Activated T-cell treated with anti-CD3 and anti-CD28 coated beads, Interleukin-2, amount 50 U/mL, for 24 hours (primary cell): ENCODE measurements around the gene BNC1.

Experiments
- DNase-seq: peaks from one replicate; pipeline ENCODE4 v3.0.0-alpha.2; 2020
- H3K27ac Mint-ChIP-seq: 2 replicates; pipeline ENCODE4 v1.8.0; 2020; ENCODE audit warnings: mild to moderate bottlenecking, mixed read lengths
- H3K27me3 Mint-ChIP-seq: 2 replicates; pipeline ENCODE4 v1.8.0; 2020; ENCODE audit warnings: mixed read lengths
- H3K36me3 Mint-ChIP-seq: 2 replicates; pipeline ENCODE4 v1.8.0; 2020; ENCODE audit warnings: low read depth, mixed read lengths
- H3K4me1 Mint-ChIP-seq: 2 replicates; pipeline ENCODE4 v1.8.0; 2020; ENCODE audit warnings: low read depth, mixed read lengths
- H3K4me3 Mint-ChIP-seq: 2 replicates; pipeline ENCODE4 v1.8.0; 2020; ENCODE audit warnings: mild to moderate bottlenecking, moderate library complexity, mixed read lengths
- H3K9me3 Mint-ChIP-seq: 2 replicates; pipeline ENCODE4 v1.8.0; 2020; ENCODE audit warnings: mixed read lengths

BNC1 gene, protein sequence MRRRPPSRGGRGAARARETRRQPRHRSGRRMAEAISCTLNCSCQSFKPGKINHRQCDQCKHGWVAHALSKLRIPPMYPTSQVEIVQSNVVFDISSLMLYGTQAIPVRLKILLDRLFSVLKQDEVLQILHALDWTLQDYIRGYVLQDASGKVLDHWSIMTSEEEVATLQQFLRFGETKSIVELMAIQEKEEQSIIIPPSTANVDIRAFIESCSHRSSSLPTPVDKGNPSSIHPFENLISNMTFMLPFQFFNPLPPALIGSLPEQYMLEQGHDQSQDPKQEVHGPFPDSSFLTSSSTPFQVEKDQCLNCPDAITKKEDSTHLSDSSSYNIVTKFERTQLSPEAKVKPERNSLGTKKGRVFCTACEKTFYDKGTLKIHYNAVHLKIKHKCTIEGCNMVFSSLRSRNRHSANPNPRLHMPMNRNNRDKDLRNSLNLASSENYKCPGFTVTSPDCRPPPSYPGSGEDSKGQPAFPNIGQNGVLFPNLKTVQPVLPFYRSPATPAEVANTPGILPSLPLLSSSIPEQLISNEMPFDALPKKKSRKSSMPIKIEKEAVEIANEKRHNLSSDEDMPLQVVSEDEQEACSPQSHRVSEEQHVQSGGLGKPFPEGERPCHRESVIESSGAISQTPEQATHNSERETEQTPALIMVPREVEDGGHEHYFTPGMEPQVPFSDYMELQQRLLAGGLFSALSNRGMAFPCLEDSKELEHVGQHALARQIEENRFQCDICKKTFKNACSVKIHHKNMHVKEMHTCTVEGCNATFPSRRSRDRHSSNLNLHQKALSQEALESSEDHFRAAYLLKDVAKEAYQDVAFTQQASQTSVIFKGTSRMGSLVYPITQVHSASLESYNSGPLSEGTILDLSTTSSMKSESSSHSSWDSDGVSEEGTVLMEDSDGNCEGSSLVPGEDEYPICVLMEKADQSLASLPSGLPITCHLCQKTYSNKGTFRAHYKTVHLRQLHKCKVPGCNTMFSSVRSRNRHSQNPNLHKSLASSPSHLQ

DNA sequence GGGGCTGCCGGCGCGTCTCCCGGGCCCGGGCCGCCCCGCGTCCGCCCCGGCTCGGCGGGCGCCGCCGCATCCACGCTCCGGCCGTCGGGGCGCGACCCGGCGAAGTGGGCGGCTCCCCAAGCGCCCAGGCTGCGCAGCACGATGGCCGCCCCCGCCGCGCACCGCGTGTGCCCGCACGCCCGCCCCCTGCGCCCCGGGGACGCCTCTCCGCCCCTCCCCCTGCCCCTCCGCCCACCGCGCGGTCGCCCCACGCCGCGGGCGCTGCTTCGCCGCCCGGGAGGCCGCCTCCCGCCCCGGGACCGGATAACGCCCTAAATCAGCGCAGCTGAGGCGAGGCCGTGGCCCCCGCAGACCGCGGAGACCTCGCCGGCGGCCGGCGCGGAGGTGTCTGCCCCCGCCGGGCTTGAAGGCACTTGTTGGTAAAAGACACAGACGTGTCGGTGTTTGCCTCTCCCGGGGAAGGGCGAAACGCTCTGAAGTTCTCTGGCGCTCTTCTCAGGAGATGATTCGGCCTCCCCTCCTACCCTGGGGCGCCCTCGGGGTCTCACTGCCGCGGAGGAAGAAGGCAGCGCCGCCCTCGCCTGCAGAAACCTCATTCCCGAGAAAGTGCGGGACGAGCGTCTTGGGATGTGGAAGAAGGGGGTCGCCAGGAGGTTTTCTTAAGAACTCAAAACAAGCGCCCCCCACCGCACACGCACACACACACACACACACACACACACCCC, at the start of gene BNC1:
TSS of gene BNC1 (minus strand) at position 106 of the 725 bp plus-strand sequence. CDS start at position 70, 36 bp downstream.
- no peak within 1 kb of the TSS for H3K27ac Mint-ChIP-seq

DNA sequence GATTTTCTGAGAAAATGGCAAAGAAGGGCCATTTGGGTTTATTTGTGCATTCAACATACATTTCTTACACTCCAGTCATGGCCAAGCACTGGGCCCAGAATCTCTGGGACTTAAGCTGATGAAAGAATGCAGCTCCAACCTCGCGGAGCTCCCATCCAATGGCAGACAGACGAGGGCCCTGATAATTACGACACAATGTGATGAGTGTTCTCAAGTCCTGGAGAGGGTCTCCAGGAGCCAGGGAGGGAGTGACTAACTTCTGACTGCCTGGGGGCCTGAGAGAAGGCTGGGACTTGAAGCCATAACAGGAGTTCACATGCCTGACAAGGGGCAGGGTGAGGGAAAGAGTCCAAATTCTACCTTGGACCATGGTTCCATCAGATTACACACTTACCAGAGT, 42.6 kb upstream of the BNC1 start:
- Mint-ChIP-seq H3K4me3 (no peak overlapping the region), H3K9me3 (no peaks in the 10 kb centered on the region)

More for the DNA sequence above, at the start of gene BNC1:
- DNase-seq: no peak
- no peaks in the 10 kb centered on the region for H3K36me3 Mint-ChIP-seq
- peak within 1 kb of the TSS; percentile 45 for H3K4me3 Mint-ChIP-seq
- H3K27me3 Mint-ChIP-seq: peaks cover 84% of the 10 kb centered on the region
- H3K9me3 Mint-ChIP-seq: no peaks in the 10 kb centered on the region
- peaks cover 7% of the 10 kb centered on the region for H3K4me1 Mint-ChIP-seq

DNA sequence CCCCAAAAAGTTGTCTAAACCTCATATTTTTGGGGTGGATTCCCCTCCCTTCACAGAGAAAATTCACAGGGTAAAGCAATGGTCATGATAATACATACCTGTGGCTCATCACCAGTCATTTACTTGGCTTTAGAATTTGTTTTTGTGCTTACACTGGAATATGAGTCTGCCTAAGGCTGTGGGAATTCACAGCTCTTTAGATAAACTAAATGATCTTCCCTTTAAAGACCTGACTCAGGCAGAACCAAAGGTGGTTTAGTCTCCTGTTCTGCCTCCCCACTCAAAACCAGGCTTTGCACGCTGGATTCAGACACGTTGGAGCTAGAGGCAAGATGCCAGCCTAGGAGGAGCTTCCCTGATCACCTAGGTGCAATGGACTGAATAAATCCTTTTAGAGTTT, 40.3 kb upstream of the BNC1 start:
- H3K4me3 Mint-ChIP-seq: no peak overlapping the region
- H3K4me1 Mint-ChIP-seq: no peaks in the 10 kb centered on the region
- no peaks in the 10 kb centered on the region for H3K9me3 Mint-ChIP-seq
- no peaks in the 10 kb centered on the region for H3K36me3 Mint-ChIP-seq
- DNase-seq: no peak
- peaks cover 18% of the 10 kb centered on the region for H3K27me3 Mint-ChIP-seq
- no peak overlapping the region for H3K27ac Mint-ChIP-seq

More for the DNA sequence above, 42.6 kb upstream of the BNC1 start:
- no peak for DNase-seq
- no peaks in the 10 kb centered on the region for H3K4me1 Mint-ChIP-seq
- peaks cover 12% of the 10 kb centered on the region for H3K27me3 Mint-ChIP-seq
- H3K36me3 Mint-ChIP-seq: no peaks in the 10 kb centered on the region
- no peak overlapping the region for H3K27ac Mint-ChIP-seq

DNA sequence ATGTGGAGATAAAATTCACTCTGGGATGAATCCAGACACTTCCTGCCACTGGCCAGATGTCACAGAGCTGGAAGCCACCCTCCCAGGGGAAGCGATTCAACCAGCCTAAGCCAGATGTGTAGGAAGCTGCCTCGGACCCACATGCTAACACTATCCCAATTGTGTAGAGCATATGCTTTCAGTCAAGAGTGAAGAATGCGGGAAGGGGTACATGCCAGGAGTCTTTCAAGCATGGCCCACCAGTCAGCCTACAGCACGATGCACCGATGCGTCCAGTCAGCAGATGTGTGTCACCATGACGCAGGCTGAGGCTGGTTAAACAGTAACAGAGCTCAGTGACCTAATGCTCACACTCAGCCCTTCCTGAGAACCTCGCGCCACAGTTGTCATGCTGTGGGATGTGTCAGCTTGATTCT, 38.8 kb upstream of the BNC1 start:
- DNase-seq: no peak
- Mint-ChIP-seq H3K27ac (no peak overlapping the region), H3K36me3 (no peaks in the 10 kb centered on the region), H3K4me3 (no peak overlapping the region), H3K27me3 (peaks cover 31% of the 10 kb centered on the region), H3K4me1 (no peaks in the 10 kb centered on the region), H3K9me3 (no peaks in the 10 kb centered on the region)

DNA sequence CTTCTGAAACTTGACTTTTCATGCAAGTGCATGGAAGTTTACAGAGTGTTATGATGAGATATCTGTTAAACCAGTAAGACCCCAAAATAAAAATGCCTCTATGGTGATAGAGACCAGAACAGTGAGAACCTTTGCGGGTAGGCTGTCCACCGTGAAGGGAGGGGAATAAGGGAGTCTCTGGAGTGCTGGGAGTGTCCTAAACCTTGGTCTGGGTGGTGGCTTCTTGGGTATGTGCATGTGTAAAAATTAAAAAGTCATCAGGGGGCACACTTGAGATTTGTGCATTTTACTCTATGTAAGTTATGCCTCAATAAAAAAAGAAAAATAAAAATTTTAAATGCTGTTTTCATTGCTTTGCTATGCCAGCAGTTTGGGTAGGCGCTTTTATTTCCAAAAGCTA, 38.2 kb upstream of the BNC1 start:
- H3K27me3 Mint-ChIP-seq: peaks cover 35% of the 10 kb centered on the region
- H3K36me3 Mint-ChIP-seq: no peaks in the 10 kb centered on the region
- no peaks in the 10 kb centered on the region for H3K4me1 Mint-ChIP-seq
- DNase-seq: no peak
- no peak overlapping the region for H3K27ac Mint-ChIP-seq
- H3K9me3 Mint-ChIP-seq: no peaks in the 10 kb centered on the region
- H3K4me3 Mint-ChIP-seq: no peak overlapping the region

DNA sequence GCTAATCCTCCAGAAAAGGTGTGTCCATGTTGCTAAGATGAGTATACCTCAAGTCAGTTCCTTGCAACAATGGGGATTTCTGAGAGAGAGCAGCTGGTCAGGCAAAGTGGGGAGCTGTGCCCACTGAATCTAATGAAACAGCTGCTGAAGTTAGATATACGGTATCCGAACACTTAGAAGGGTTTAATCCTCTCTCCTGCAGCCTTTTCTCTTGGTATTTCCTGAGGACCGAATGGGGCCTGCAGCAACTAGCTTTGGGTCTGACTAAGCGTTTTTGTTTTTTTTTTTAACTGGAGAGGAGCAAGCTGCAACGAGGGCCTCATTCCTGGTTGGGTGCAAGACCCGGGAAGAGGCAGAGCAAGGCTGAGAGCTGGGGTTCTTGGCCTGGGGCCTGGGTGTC, 37.6 kb upstream of the BNC1 start:
- no peak overlapping the region for H3K4me3 Mint-ChIP-seq
- no peaks in the 10 kb centered on the region for H3K36me3 Mint-ChIP-seq
- DNase-seq: no peak
- H3K9me3 Mint-ChIP-seq: no peaks in the 10 kb centered on the region
- no peaks in the 10 kb centered on the region for H3K4me1 Mint-ChIP-seq
- no peak overlapping the region for H3K27ac Mint-ChIP-seq
- H3K27me3 Mint-ChIP-seq: peaks cover 40% of the 10 kb centered on the region

DNA sequence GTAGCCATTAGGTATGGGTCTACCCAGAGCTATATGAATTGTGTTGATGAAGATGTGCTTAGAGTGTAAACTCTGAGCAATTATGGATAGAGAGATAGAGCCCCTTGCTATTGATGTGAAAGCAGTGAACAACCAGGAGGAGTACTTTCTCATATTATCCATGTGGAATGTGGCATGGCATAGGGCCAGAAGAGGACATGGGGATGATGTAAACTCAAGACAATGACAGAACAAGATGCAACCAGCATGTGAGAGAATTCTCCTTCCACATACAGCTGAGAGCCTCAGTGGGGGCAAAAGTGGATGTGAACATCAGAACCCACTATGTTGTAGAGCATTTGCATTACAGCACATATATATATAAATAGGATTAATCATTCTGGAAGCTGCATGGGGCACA, 36.4 kb upstream of the BNC1 start:
- no peaks in the 10 kb centered on the region for H3K36me3 Mint-ChIP-seq
- peaks cover 40% of the 10 kb centered on the region for H3K27me3 Mint-ChIP-seq
- no peaks in the 10 kb centered on the region for H3K9me3 Mint-ChIP-seq
- DNase-seq: no peak
- H3K27ac Mint-ChIP-seq: no peak overlapping the region
- H3K4me3 Mint-ChIP-seq: no peak overlapping the region
- no peaks in the 10 kb centered on the region for H3K4me1 Mint-ChIP-seq

DNA sequence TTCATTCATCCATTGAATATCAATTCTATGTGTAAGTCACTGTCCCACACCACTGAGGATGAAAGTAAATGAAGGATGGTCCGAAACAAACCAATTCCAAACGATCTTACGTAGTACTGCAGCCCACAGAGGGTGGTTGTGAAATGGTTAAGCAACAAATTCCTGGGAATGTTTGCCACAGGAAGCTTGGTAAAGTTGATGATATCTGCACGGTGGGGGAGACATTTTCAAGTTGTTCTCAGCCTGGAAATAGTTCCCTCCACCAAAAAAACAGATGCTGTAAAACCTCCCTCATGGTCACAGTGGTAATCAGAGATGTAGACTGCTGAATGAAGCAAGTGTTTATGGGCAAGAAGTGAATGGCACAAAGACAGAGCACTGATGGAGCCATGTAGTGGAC, 35.9 kb upstream of the BNC1 start:
- Mint-ChIP-seq H3K27me3 (peaks cover 40% of the 10 kb centered on the region), H3K4me3 (no peak overlapping the region), H3K27ac (no peak overlapping the region), H3K4me1 (no peaks in the 10 kb centered on the region), H3K36me3 (no peaks in the 10 kb centered on the region), H3K9me3 (no peaks in the 10 kb centered on the region)
- no peak for DNase-seq

DNA sequence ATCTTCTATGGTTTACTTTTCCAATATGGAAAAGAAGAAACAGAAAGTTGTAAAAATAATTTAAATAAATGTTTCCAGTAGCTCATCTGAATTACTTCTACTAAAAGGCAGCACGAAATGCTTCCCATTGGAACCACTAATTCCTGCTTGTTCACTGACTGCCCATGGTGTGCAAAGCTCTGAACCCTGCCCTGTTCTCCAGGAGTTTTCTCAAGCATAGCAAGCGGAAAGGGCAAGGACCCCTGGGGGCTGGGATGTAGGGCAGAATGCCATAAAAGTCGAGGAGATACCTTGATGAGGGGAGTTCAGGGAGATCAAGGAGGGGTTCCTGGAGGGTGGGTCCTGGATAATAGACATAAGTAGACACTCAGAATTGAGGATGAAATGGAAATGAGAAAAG, 35.3 kb upstream of the BNC1 start:
- H3K36me3 Mint-ChIP-seq: no peaks in the 10 kb centered on the region
- DNase-seq: no peak
- H3K27ac Mint-ChIP-seq: no peak overlapping the region
- H3K27me3 Mint-ChIP-seq: peaks cover 40% of the 10 kb centered on the region
- H3K4me1 Mint-ChIP-seq: no peaks in the 10 kb centered on the region
- no peaks in the 10 kb centered on the region for H3K9me3 Mint-ChIP-seq
- no peak overlapping the region for H3K4me3 Mint-ChIP-seq

DNA sequence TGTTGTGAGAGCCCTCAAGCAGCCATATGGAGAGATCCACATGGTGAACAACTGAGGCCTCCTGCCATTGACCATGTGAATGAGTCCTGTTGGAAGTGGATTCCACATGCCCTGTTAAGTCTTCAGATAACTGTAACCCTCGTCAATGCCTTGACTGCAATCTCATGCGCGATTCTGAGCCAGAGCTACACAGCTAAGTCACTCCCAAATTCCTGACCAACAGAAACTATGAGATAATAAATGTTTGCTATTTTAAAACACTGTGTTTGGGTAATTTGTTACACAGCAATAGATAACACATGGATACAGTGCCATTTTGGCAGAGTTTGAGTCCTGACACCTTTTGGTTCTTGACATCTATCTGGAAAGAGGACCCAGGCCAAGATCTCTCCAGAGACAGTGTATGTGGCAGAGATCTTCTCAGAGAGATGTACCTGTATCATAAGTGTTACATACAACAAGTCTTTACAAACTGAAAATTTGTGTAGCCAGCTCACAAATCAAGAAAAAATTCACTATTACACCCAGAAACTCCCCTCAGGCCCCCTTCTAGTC, 34.5 kb upstream of the BNC1 start:
- Mint-ChIP-seq H3K27ac (no peak overlapping the region), H3K9me3 (no peaks in the 10 kb centered on the region), H3K36me3 (no peaks in the 10 kb centered on the region), H3K4me3 (no peak overlapping the region), H3K4me1 (no peaks in the 10 kb centered on the region), H3K27me3 (peaks cover 37% of the 10 kb centered on the region)
- DNase-seq: no peak

DNA sequence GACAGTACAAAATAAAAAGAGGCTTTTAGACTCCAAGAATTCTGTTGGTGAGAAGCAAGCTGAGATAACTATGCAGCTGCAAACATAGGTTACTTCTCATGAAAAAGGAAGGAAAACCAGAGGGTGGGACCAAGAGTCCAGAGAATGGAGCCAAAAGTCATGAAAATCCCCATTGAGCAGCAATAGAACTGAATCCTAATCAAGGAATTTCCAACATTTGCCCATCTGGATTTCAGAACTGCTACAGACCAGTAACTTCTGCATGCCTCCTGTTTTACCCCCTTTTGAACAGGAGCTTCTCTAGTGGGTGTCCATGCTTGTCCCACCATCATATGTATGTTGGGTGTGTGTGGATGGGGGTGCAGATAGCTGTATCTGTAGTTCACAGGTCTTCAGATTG, 33.6 kb upstream of the BNC1 start:
- no peak overlapping the region for H3K27ac Mint-ChIP-seq
- peaks cover 37% of the 10 kb centered on the region for H3K27me3 Mint-ChIP-seq
- no peak overlapping the region for H3K4me3 Mint-ChIP-seq
- no peak for DNase-seq
- no peaks in the 10 kb centered on the region for H3K9me3 Mint-ChIP-seq
- no peaks in the 10 kb centered on the region for H3K36me3 Mint-ChIP-seq
- no peaks in the 10 kb centered on the region for H3K4me1 Mint-ChIP-seq

DNA sequence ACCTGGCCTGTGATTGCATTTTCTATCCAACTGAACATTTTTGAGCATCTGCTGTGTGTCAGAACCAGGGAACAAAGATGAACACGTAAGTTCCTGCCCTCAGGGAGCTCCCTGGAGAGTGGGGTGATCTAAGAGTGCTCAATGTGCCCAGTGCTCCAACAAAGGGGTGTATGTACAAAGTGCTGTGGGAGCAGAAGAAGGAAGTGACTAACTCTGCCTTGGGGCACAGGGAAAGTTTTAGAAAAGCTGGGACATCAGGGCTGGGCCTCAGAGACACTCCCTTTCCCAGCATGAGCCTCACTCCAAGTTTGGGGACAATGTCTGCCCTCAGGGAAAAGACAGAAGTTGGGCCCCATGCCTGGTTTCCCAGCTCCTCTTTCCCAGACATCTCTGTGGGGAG, 27.6 kb upstream of the BNC1 start:
- no peaks in the 10 kb centered on the region for H3K9me3 Mint-ChIP-seq
- H3K4me3 Mint-ChIP-seq: no peak overlapping the region

DNA sequence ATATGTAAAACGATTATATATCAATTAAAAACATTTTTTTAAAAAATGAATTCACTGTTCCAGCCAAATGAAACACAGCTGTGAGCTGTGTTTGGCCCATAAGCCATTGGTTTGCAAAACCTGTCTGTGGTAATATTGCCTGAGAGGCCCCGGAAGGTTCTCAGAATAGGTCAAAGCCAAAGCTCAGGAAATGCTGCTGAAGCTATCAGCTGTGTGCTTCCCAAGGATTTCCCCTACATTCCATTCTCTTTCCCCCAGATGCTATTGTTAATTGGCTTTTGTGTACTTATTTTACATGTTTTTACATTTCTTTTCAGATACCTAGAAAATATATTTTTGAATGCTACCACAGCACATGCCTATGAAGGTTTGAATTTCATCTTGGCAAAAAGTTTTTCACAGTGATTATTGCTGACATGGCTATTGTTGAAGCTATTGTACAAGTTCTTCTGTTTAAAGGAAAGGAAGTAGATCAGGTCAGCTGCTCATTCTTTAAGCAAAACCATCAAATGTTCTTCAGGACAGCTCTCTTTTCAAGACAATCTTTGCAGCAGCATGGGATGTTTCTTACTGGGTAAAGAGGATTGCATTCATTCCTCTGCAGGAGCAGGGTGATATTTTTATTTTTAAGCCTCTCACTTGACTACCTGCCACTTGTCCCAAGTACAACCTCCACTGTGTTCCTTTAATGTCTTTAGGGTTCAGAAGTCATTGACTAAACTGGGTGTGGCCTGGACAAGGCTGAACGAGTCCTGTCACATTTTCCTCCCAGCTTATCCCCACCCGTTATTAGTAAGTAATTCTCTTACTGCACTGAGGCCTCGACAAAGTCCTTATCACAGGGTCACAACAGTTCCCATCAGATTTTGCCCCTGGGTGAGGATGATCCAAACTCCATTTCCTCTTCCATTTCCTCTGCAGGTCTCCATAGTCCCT, 26.3 kb upstream of the BNC1 start:
- H3K36me3 Mint-ChIP-seq: no peaks in the 10 kb centered on the region
- DNase-seq: no peak
- H3K4me3 Mint-ChIP-seq: no peak overlapping the region
- H3K27ac Mint-ChIP-seq: no peak overlapping the region
- peaks cover 5% of the 10 kb centered on the region for H3K27me3 Mint-ChIP-seq
- H3K4me1 Mint-ChIP-seq: no peaks in the 10 kb centered on the region
- H3K9me3 Mint-ChIP-seq: no peaks in the 10 kb centered on the region

More for the DNA sequence above, 27.6 kb upstream of the BNC1 start:
- no peaks in the 10 kb centered on the region for H3K4me1 Mint-ChIP-seq
- H3K27ac Mint-ChIP-seq: no peak overlapping the region
- no peaks in the 10 kb centered on the region for H3K27me3 Mint-ChIP-seq
- no peaks in the 10 kb centered on the region for H3K36me3 Mint-ChIP-seq
- no peak for DNase-seq
